GM10847 (cell line): ENCODE data around the gene BEST3.

ENCODE experiments used
- POLR2A ChIP-seq: IDR thresholded peaks from 2 replicates; pipeline ENCODE4 v1.6.1; 2011; ENCODE audit not compliant: insufficient read length; ENCODE audit errors: extremely low read depth

BEST3 gene

GRCh38 chr12:69662764-69663163, 36.3 kb downstream of the BEST3 start:
- no peak for TF ChIP-seq POLR2A

DNA sequence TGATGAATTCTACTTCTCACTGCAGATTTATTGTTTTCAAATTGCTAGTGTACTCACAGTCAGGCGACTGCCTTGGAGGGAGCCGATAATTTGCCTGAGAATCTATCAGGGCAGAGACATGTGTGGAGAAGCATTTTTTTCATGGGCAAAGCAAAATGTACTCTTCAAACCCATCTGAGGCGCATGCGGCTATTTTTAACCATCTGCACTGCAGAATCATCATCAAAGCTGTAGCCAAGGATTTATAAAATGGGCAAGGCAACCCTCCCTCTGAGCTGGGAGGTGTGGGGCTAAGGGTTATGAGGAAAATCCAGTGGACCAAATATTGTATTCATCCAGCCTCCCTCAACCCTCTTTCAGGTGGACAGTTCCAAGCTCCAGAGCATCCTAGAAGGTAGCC, 37.7 kb downstream of the BEST3 start:
- no peak for TF ChIP-seq POLR2A

DNA sequence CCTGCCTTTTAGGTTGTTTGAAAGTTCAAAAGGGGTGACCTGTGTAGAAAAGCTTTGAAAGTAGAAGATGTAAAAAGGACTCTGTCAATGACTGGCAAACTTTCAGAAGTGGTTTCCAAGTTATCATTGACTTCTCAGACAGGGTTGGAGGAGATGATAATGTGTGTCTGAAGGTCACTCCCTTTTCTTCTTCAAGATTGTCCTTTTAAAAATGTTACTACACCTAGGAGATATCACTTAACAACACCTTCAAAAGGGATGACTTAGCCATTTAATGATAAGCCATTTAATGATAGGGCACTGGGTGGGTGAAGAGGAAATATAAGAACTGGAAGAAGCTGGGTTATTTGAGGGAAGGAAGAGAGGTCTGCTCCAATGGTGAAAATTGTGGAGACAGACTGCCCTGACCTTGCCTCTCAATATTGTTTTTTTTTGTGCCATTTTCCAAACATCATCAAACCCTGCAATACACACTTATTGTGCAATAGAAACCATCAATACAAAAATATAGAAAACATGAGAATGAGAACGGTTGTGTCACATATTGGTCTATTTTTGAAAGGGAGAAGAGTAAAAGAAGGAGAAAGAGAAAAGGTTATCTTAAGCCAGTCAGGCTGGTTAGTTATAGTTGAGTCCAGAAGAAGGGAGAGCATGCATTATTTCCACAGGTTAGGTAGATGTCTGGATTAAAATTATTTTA, 38.8 kb downstream of the BEST3 start:
- no peak for TF ChIP-seq POLR2A

GRCh38 chr12:69658203-69658602, 40.9 kb downstream of the BEST3 start:
- no peak for TF ChIP-seq POLR2A

DNA sequence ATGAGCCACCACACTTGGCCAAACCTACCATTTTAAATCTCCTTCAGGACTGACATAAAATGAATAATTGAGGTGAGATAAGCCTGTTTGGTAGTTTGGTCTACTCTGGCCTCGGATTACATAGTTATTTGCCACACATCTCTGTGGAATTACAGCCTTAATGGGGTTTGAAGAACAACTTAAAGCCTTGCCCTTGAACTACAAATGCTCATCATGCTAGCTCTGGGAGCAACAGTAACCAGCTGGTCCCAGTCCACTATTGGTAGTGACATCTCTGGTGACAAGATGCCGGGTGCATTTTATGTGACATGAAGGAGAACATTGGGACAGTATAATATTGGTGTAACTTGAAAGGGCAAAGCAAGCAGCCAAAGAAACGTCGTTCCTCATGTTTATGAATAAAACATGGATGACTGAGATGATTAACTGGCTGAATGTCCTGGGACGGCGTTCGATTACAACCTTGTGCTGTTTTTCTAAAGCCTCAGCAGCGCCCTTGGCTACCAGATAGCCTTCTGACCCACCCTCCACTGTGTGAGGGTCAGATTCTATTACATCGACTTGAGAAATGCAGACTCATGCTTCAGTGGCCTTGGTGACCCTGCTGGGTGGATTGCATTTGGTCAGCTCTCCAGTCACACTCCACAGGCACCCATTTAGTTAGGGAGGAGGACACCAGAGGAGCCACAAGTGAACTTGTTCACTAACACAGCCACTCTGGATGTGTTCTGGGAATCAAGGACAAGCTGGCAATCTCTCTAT, 41.5 kb downstream of the BEST3 start:
- TF ChIP-seq POLR2A: no peak

GRCh38 chr12:69655616-69656340, 43.3 kb downstream of the BEST3 start:
- TF ChIP-seq POLR2A: no peak

GRCh38 chr12:69653703-69654102, 45.4 kb downstream of the BEST3 start:
- no peak for TF ChIP-seq POLR2A

DNA sequence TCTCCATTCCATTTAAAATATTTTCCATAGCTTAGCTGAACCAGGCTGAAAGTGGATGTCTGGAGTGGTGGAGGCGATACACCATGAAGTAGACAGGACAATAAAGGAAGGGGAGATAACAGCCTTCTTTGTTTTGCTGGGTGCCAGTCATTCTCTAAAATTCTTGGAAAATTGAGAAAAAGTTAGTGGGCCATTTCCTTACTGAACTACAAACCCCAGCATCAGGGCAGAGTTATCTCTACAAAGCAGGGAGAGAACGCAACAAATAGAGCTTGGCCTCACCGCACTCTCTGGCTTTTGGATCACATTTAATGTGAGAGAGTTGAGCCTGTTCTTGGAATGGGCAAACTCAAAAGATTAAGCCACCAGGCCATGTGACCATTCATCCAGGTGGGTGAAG, 47.2 kb downstream of the BEST3 start:
- no peak for TF ChIP-seq POLR2A

DNA sequence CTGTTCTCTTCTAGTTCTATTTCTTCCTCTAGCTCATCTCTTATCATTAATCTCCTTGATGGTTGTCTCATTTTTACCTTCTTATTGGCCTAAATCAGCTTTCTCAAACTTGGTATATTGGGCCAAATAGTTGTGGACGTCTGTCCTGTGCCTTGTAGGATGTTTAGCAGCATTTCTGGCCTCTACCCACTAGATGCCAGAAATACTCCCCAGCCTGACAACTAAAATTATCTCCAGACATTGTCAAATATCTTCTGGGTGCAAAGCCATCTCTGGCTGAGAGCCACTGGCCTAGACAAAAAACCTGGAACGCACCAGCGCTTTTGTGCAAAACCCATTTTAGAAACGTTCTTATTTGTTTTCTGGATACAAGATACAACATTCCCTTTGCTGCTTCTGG, 49.6 kb downstream of the BEST3 start:
- TF ChIP-seq POLR2A: no peak

DNA sequence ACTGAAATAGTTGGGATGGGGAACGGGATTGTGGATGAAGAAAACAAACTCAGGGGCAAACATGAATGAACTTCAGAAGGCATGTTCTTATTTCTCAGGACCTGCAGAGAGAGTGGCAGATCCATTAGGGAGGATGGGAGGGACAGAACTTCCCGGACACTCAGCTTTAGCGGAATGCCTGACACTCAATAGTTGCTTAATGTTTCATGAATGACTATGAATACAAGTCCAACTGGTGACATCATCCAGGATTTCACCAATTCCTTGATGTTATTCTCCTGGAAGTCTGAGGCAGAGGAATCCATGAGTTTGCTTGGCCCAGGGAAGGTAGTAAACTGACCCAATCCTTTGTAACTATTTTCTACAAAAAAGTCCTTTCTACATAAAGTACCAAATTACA, 50.6 kb downstream of the BEST3 start:
- no peak for TF ChIP-seq POLR2A

DNA sequence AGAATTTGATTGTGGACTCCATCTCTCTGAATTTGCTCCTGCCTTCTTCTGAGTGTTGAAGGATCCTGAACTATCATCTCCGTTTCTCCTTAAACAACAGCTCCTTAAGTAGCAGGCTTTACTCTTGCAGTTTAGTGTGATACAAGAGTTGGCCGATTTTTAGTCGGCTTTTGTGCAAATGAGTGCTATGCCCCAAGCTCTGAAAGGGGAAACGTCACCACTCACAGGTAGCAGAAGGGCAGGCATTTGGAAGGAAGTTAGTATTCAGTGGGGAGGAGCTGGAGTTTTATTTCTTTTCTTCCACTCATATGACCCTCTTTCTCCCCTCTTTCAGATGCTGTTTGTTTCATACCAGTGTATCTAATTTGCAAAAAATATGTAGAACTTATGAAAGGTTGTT, 51.9 kb downstream of the BEST3 start:
- TF ChIP-seq POLR2A: no peak

- TF ChIP-seq POLR2A: no peak
Measured at GRCh38 chr12:69645031-69645430, 54.1 kb downstream of the BEST3 start.

DNA sequence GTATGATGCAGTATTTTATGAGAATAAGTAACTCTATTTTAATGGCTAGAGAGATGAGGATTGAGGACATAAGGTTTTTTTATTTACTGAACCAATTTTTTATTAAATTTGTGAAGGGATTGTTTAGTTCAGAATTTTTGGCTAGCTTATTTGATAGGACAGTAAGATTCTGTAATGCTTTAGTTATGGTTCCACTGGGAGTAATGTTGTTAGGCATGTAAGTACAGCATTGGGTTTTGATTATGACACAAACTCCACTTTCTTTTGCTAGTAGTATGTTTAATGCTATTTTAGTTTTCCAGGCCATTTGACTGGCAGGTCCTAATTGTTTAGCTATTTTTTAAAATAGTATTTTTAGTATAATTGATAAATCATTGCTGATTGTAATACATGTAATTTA, 54.6 kb downstream of the BEST3 start:
- no peak for TF ChIP-seq POLR2A

DNA sequence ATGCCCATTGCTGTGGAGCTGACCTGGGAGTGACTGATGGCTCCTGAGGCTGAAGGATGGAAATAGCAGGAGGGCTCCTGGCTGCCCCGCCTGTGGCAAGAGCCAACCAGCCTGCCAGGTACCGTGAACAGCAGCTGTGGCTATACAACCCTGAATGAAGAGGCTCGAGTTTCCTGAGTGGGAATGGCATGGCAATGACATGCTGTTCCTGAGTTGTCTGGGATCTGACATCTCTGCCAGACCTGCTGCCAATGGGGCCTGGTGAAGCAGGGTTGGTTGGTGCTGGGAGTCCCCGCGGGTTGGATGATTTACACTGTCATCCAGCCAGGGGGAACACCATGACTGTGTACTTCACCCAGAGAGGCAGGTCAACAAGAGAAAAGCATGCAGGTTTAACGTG, 56.6 kb downstream of the BEST3 start:
- no peak for TF ChIP-seq POLR2A

DNA sequence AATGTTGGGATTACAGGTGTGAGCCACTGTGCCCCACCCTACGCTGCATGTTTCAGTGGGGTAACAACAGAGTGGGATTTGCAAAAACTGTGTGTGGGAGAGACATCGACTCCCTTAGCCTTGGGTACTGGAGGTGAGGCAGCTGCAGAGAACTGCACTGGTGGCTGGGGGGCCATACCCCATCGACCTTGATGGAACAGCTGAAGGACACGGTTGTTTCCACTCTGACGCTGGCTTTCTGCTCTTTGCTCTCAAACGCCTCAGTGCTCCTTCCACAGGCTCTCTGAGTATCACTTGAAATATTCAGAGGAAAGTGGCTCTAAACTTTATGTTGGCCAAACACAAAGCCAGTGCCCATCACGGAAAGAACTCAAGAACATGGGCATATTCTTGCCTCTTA, 57.6 kb downstream of the BEST3 start:
- no peak for TF ChIP-seq POLR2A

DNA sequence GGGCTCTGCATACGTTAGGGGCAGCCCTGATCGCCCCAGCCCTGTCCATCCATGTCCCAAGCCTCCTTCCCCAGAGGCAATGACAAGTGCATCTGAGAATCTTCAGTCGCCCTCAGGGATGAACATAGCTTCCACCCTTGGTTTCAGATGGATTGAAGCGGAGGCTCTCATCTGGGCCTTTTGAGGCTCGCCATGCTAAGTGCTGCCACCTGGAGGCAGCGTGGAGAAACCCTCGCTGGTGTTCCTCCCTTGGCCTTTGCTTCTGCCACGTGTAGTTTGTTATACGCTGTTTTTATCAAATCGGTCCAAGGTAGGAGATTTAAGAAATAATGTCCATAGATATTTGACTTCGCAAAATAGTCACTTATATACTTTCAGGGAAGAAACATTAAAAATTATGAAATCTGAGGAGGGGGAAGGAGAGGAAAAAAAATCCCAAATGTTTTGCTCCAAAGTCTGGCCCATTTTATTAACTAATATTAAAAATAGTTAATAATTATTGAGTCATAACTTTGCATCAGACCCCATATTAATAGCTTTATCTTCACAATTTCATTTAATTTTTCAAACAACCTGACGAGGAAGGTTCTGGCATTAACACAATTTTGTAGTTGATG, 59.6 kb downstream of the BEST3 start:
- no peak for TF ChIP-seq POLR2A
